HL-60 (cell line): Measurements from ENCODE around the gene ATRNL1.

Experiments used
- DNase-seq, 2 experiments: peaks; one replicate each; pipeline ENCODE4 v3.0.0-alpha.2; 2010 to 2020; ENCODE audit warnings: low read depth in 1 of 2, low spot score in 1 of 2
- H3K27ac ChIP-seq: fragments of 250-450 bp; sonication (Bioruptor Pico); replicated peaks from 2 replicates; pipeline ENCODE4 v1.5.1; 2020; ENCODE audit warnings: mild to moderate bottlenecking, moderate library complexity
- H3K27me3 ChIP-seq: fragments of 250-450 bp; sonication (Bioruptor Pico); 2 replicates; pipeline ENCODE4 v1.5.1; 2021; ENCODE audit warnings: mild to moderate bottlenecking, moderate library complexity; ENCODE audit not compliant: insufficient read depth, poor library complexity, severe bottlenecking
- H3K4me3 ChIP-seq: replicated peaks from 2 replicates; pipeline ENCODE4 v1.5.1; 2011; ENCODE audit warnings: mild to moderate bottlenecking, control low read depth, low read length; ENCODE audit not compliant: insufficient read depth
- GABPA ChIP-seq: IDR thresholded peaks from 2 replicates; pipeline ENCODE4 v1.6.1; 2012; ENCODE audit warnings: low read depth
- POLR2AphosphoS5 ChIP-seq: IDR thresholded peaks from 2 replicates; pipeline ENCODE4 v1.6.1; 2012; ENCODE audit warnings: low read depth
- SPI1 ChIP-seq: IDR thresholded peaks from 2 replicates; pipeline ENCODE4 v1.6.1; 2012; ENCODE audit warnings: low read depth, mild to moderate bottlenecking, borderline replicate concordance
- TF ChIP-seq, protein P1 (sequence below): IDR thresholded peaks from 2 replicates; pipeline ENCODE4 v1.6.1; 2012; ENCODE audit warnings: low read depth; ENCODE audit not compliant: insufficient replicate concordance
- TF ChIP-seq, protein P2 (sequence below): IDR thresholded peaks from one replicate; pipeline ENCODE4 v1.5.1; 2011; ENCODE audit warnings: low read length, control low read depth, inconsistent platforms; ENCODE audit not compliant: insufficient read depth

The ATRNL1 gene

DNA sequence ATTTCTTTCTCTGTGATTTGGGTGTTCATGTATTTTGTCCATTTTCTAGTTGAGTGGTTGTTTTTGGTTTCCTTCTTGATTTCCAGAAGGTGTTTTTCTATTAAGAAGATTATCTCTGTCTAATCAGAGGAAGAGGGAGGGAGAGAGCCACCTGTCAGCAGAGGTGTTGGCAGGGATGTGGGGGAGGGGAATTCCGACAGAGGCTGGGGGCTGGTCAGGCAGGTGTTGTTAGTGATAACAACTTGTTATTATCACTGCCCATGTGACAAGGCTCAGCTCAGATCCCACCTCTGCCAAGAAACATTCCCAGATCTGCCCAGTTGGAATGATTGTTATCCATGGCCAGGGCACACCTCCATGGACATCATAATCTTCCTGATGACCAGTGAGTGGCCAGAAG is 886.4 kb downstream of the ATRNL1 start:
- TF ChIP-seq POLR2AphosphoS5, result no peak
- no peak for TF ChIP-seq GABPA
- TF ChIP-seq, protein P1, sequence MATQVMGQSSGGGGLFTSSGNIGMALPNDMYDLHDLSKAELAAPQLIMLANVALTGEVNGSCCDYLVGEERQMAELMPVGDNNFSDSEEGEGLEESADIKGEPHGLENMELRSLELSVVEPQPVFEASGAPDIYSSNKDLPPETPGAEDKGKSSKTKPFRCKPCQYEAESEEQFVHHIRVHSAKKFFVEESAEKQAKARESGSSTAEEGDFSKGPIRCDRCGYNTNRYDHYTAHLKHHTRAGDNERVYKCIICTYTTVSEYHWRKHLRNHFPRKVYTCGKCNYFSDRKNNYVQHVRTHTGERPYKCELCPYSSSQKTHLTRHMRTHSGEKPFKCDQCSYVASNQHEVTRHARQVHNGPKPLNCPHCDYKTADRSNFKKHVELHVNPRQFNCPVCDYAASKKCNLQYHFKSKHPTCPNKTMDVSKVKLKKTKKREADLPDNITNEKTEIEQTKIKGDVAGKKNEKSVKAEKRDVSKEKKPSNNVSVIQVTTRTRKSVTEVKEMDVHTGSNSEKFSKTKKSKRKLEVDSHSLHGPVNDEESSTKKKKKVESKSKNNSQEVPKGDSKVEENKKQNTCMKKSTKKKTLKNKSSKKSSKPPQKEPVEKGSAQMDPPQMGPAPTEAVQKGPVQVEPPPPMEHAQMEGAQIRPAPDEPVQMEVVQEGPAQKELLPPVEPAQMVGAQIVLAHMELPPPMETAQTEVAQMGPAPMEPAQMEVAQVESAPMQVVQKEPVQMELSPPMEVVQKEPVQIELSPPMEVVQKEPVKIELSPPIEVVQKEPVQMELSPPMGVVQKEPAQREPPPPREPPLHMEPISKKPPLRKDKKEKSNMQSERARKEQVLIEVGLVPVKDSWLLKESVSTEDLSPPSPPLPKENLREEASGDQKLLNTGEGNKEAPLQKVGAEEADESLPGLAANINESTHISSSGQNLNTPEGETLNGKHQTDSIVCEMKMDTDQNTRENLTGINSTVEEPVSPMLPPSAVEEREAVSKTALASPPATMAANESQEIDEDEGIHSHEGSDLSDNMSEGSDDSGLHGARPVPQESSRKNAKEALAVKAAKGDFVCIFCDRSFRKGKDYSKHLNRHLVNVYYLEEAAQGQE, result no peak
- TF ChIP-seq, protein P2, sequence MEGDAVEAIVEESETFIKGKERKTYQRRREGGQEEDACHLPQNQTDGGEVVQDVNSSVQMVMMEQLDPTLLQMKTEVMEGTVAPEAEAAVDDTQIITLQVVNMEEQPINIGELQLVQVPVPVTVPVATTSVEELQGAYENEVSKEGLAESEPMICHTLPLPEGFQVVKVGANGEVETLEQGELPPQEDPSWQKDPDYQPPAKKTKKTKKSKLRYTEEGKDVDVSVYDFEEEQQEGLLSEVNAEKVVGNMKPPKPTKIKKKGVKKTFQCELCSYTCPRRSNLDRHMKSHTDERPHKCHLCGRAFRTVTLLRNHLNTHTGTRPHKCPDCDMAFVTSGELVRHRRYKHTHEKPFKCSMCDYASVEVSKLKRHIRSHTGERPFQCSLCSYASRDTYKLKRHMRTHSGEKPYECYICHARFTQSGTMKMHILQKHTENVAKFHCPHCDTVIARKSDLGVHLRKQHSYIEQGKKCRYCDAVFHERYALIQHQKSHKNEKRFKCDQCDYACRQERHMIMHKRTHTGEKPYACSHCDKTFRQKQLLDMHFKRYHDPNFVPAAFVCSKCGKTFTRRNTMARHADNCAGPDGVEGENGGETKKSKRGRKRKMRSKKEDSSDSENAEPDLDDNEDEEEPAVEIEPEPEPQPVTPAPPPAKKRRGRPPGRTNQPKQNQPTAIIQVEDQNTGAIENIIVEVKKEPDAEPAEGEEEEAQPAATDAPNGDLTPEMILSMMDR, result no peak
- no peak for TF ChIP-seq SPI1
- no peaks in the 10 kb centered on the region for H3K27me3 ChIP-seq
- DNase-seq, result no peak
- no peak overlapping the region for H3K27ac ChIP-seq
- H3K4me3 ChIP-seq, result no peak overlapping the region

DNA sequence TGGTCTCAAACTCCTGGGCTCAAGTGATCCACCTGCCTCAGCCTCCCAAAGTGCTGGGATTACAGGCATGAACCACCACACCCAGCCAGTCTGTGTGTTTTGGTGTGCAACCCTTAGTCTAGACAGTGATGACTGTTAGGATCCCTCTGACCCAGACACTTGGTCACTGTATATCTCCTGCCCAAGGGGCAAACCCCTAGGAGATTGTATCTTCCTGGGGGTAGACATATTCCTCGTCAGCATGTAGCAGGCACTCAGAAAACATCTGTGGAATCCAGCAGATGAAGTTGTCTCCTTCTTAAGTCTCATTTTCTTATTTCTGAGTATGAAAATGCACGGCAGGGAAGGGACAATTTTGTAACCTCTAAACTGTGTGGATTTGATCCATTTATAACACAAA is 887.3 kb downstream of the ATRNL1 start:
- TF ChIP-seq GABPA, result no peak
- no peak for TF ChIP-seq SPI1
- TF ChIP-seq, protein P2, result no peak
- TF ChIP-seq, protein P1, result no peak
- no peak for TF ChIP-seq POLR2AphosphoS5
- Histone ChIP-seq H3K4me3 (no peak overlapping the region), H3K27me3 (no peaks in the 10 kb centered on the region), H3K27ac (no peak overlapping the region)
- DNase-seq, result no peak

DNA sequence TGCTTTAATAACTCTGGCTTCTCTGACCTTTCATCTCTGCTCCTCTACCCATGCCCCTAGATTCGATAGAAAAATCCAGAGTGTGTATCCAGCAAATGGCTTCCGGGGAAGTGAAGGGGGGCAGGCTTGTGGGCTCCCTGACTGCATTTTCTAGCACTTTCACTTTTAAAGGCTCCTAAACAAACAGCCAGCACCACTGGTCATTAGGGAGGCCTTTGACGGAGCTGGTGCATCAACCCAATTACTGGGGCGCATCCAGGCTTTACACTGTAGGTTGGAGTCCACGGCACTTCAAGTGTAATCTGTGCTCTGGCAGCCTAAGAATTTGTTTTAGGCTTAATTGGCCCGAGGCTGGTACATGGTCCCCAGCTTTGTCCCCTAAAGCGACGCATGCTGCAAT is 887.9 kb downstream of the ATRNL1 start:
- no peak for DNase-seq
- no peak for TF ChIP-seq GABPA
- TF ChIP-seq, protein P1, result no peak
- TF ChIP-seq POLR2AphosphoS5, result no peak
- no peak for TF ChIP-seq SPI1
- TF ChIP-seq, protein P2, result no peak
- Histone ChIP-seq H3K4me3 (no peak overlapping the region), H3K27me3 (no peaks in the 10 kb centered on the region), H3K27ac (no peak overlapping the region)
